Ovary (tissue), 9 donors: ENCODE results near the gene KRTAP1-4. TPM values are rescaled to one million over a fixed set of nuclear protein-coding genes. Genes with fewer than 3 reads are reported as not detected.
"Not testable (repeated sequence)": the region's sequence is repeated elsewhere in the genome, so short reads cannot be mapped to it uniquely, and the experiment has no call there.

Experiments used
- DNase-seq, 5 donors: peaks; one replicate each; pipeline ENCODE4 v3.0.0-alpha.2; 2019 to 2020
- H3K27ac ChIP-seq, 2 donors: fragments of 200-600 bp; one replicate each; pipeline versions ENCODE4 v1.5.1 to v1.8.0; 2019 to 2022
- H3K27me3 ChIP-seq: fragments of 200-600 bp; one replicate; pipeline ENCODE4 v1.8.0; 2022
- H3K36me3 ChIP-seq: fragments of 200-600 bp; sonication (generic); one replicate; pipeline ENCODE4 v1.5.1; 2019
- H3K4me1 ChIP-seq: one replicate; pipeline ENCODE4 v1.8.1; 2013; ENCODE audit warnings: mild to moderate bottlenecking, moderate library complexity; ENCODE audit not compliant: insufficient read depth
- H3K4me3 ChIP-seq: fragments of 200-600 bp; sonication (generic); one replicate; pipeline ENCODE4 v1.5.1; 2017
- H3K9me3 ChIP-seq, 2 donors: fragments of 200-600 bp in 1 of 2; sonication (generic) in 1 of 2; one replicate each; pipeline versions ENCODE4 v1.5.1 to v1.8.1; 2013 to 2019; ENCODE audit warnings: mild to moderate bottlenecking in 1 of 2, moderate library complexity in 1 of 2
- CTCF ChIP-seq, 3 donors: fragments of 450-650 bp in 2 of 3; fragments of 200-600 bp in 1 of 3; IDR thresholded peaks; one replicate each; pipeline versions ENCODE4 v1.5.1 to v1.8.0; 2016 to 2022; ENCODE audit warnings: antibody characterized with exemption in 3 of 3, mild to moderate bottlenecking in 1 of 3
- EP300 ChIP-seq: sonication (generic); formaldehyde crosslinking; IDR thresholded peaks from one replicate; pipeline ENCODE4 v1.6.1; 2017; ENCODE audit warnings: antibody characterized with exemption
- POLR2A ChIP-seq: fragments of 450-650 bp; IDR thresholded peaks from one replicate; pipeline ENCODE4 v1.6.1; 2017; ENCODE audit warnings: antibody characterized with exemption, mild to moderate bottlenecking, moderate library complexity
- WGBS, 3 donors: extraction: QIAGEN DNeasy Blood & Tissue Kit in 1 of 3; methylation state at CpG; one replicate each; pipeline versions ENCODE4 v1.1.5 to v1.1.7; 2013 to 2017; 5-methylcytosine and 5-hydroxymethylcytosine counted together
- intact Hi-C, 4 donors: fragments of 100-400 bp; cut with DNase I; formaldehyde crosslinking; loops; one replicate each; pipeline versions ENCODE4 v1.11.0 to v1.15.1; 2022 to 2023
- polyA plus RNA-seq, 2 donors: library from polyadenylated mRNA; stranded (reverse); fragments of 200-250 nt in 1 of 2; fragments of 350-450 nt in 1 of 2; fragmentation: Illumina TruSeq in 1 of 2; extraction: RNeasy Lipid Tissue Mini Kit (QIAGEN cat#74804) in 1 of 2; gene quantifications; one replicate each; pipeline ENCODE4 v1.2.3, GENCODE V29; 2013 to 2014
- total RNA-seq, 7 donors: library from RNA; depleted of rRNA in 2 of 7; stranded (reverse); fragments of >200 nt in 2 of 7; fragmentation: NEBNext Ultra II Directional in 3 of 7; extraction: Animal tissue kit (Norgen Biotek cat#: 25700) in 3 of 7; gene quantifications; one replicate each; pipeline versions ENCODE4 v1.1.0 to v1.2.4, GENCODE V29; 2016 to 2023
- donor health status: DM: no; HTN: no; CAD: no; lungs with moderate emphysema.
- donor health status: DM: no; HTN: no; CAD: no.
- donor health status: Bipolar disorder and iron deficiency.
- donor health status: DM: yes; HTN: yes; CAD: no.
- donor health status: DM: no; HTN: no; CAD: no.
- donor health status: DM: yes; HTN: yes; CAD: no.

KRTAP1-4 gene
- total and polyA plus RNA-seq, 9 donors, result not detected

- no peaks in the 10 kb centered on the region for H3K27me3 ChIP-seq
- H3K4me3 ChIP-seq, result no peak overlapping the region
- intact Hi-C loops, result no loop called here
- WGBS, 3 donors, result 9 to 20% (median 15%) methylated on average over 1 of the region's 1 CpG
- H3K4me1 ChIP-seq, result peaks cover 2% of the 10 kb centered on the region
- no peaks in the 10 kb centered on the region for H3K9me3 ChIP-seq
- no peak overlapping the region for H3K27ac ChIP-seq
- DNase-seq, result no peak
- no peaks in the 10 kb centered on the region for H3K36me3 ChIP-seq
- TF ChIP-seq CTCF (IDR thresholded peaks at IDR 0.05) (no peak), EP300 (no peak), POLR2A (no peak)
Measured at GRCh38 chr17:41061964-41062363, 32.0 kb upstream of the KRTAP1-4 start.

GRCh38 chr17:41060052-41060604, 30.1 kb upstream of the KRTAP1-4 start, which contains the start of gene KRTAP2-3:
Gene KRTAP2-3 (minus strand): TSS chr17:41060114. CDS start chr17:41060050, 64 bp downstream.
- DNase-seq, result no peak
- H3K4me1 ChIP-seq, result peaks cover 2% of the 10 kb centered on the region
- H3K36me3 ChIP-seq, result no peaks in the 10 kb centered on the region
- WGBS, 3 donors, result 74 to 82% (median 80%) methylated on average over 6 of the region's 6 CpGs
- no peak within 1 kb of the TSS for H3K27ac ChIP-seq
- no peaks in the 10 kb centered on the region for H3K27me3 ChIP-seq
- H3K9me3 ChIP-seq, result no peaks in the 10 kb centered on the region
- no peak within 1 kb of the TSS for H3K4me3 ChIP-seq
- no peak for TF ChIP-seq CTCF (IDR thresholded peaks at IDR 0.05)
- no peak for TF ChIP-seq EP300
- TF ChIP-seq POLR2A, result no peak
- intact Hi-C loops, result no loop called here

GRCh38 chr17:41059276-41060051, 29.5 kb upstream of the KRTAP1-4 start:
- WGBS, 3 donors, result 31 to 43% (median 43%) methylated on average over 10 to 12 of the region's 31 CpGs
- DNase-seq, intact Hi-C loops, H3K9me3 ChIP-seq, H3K4me3 ChIP-seq, H3K36me3 ChIP-seq, H3K27ac ChIP-seq, H3K27me3 ChIP-seq, H3K4me1 ChIP-seq: not testable (repeated sequence)

GRCh38 chr17:41058741-41059140, 28.7 kb upstream of the KRTAP1-4 start:
- TF ChIP-seq POLR2A (no peak), EP300 (no peak), CTCF (IDR thresholded peaks at IDR 0.05) (no peak)
- no peak for DNase-seq
- Histone ChIP-seq H3K9me3 (no peaks in the 10 kb centered on the region), H3K4me1 (peaks cover 2% of the 10 kb centered on the region), H3K4me3 (no peak overlapping the region), H3K27me3 (no peaks in the 10 kb centered on the region), H3K36me3 (no peaks in the 10 kb centered on the region), H3K27ac (no peak overlapping the region)
- 87 to 93% (median 90%) methylated on average over 5 of the region's 5 CpGs for WGBS, 3 donors
- intact Hi-C loops, result no loop called here

GRCh38 chr17:41057547-41057946, 27.6 kb upstream of the KRTAP1-4 start:
- Histone ChIP-seq H3K4me1 (peaks cover 2% of the 10 kb centered on the region), H3K4me3 (no peak overlapping the region), H3K27ac (no peak overlapping the region), H3K36me3 (no peaks in the 10 kb centered on the region), H3K9me3 (no peaks in the 10 kb centered on the region), H3K27me3 (no peaks in the 10 kb centered on the region)
- WGBS, 3 donors, result 90 to 95% (median 94%) methylated on average over 1 of the region's 1 CpG
- intact Hi-C loops, result no loop called here
- DNase-seq, result no peak
- TF ChIP-seq POLR2A, result no peak
- TF ChIP-seq EP300, result no peak
- TF ChIP-seq CTCF (IDR thresholded peaks at IDR 0.05), result no peak

GRCh38 chr17:41055130-41055529, 25.1 kb upstream of the KRTAP1-4 start, which contains the start of gene KRTAP2-2:
Gene KRTAP2-2 (minus strand): TSS chr17:41055230. CDS start chr17:41055211, 19 bp downstream.
- H3K4me1 ChIP-seq, intact Hi-C loops, H3K27me3 ChIP-seq, H3K4me3 ChIP-seq, H3K36me3 ChIP-seq, H3K9me3 ChIP-seq, H3K27ac ChIP-seq, DNase-seq: not testable (repeated sequence)
- 11 to 48% (median 46%) methylated on average over 1 to 4 of the region's 6 CpGs for WGBS, 3 donors

- H3K4me3 ChIP-seq, H3K36me3 ChIP-seq, H3K27me3 ChIP-seq, H3K27ac ChIP-seq, DNase-seq, H3K4me1 ChIP-seq, intact Hi-C loops, H3K9me3 ChIP-seq: not testable (repeated sequence)
- 72 to 89% (median 85%) methylated on average over 7 to 9 of the region's 9 CpGs for WGBS, 3 donors
Measured at GRCh38 chr17:41054556-41054955, 24.6 kb upstream of the KRTAP1-4 start.
